SK-N-SH (cell line): Measurements from ENCODE around the gene CDH7. TPM values are rescaled to one million over a fixed set of nuclear protein-coding genes. Genes with fewer than 3 reads are reported as not detected.

Experiments used
- CTCF ChIA-PET: fragments of 300-600, 350-600 bp; formaldehyde crosslinking; extraction: SDS; loops from one replicate; lab custom pipeline; 2021; lab: Yijun Ruan, JAX
- POLR2A ChIA-PET: fragments of 350-600 bp; sonication (Branson Sonifier 250); formaldehyde crosslinking; extraction: SDS; loops from one replicate; lab custom pipeline; 2020; ENCODE audit warnings: antibody characterized with exemption, inconsistent platforms; lab: Yijun Ruan, JAX
- DNase-seq: peaks from one replicate; pipeline ENCODE4 v3.0.0; 2012
- H2AFZ ChIP-seq: fragments of 200-600 bp; sonication (generic); 2 replicates; pipeline ENCODE4 v1.8.1; 2016; ENCODE audit warnings: antibody characterized with exemption, mild to moderate bottlenecking, low read depth
- H3F3A ChIP-seq: fragments of 200-600 bp; sonication (generic); replicated peaks from 2 replicates; pipeline ENCODE3; 2016; ENCODE audit warnings: antibody characterized with exemption, mild to moderate bottlenecking; ENCODE audit not compliant: insufficient read depth
- H3K27ac ChIP-seq, 2 experiments: fragments of 200-500 bp in 1 of 2; fragments of 200-600 bp in 1 of 2; sonication (Bioruptor generic) in 1 of 2; sonication (generic), shearing (Covaris generic) in 1 of 2; 2 replicates each; pipeline versions ENCODE4 v1.5.1 to v1.6.1; 2014 to 2016; ENCODE audit warnings: low read depth in 2 of 2, inconsistent platforms in 1 of 2, low read length in 1 of 2, mild to moderate bottlenecking in 1 of 2, mixed read lengths in 1 of 2
- H3K27me3 ChIP-seq: fragments of 200-600 bp; sonication (generic), shearing (Covaris generic); 2 replicates; pipeline ENCODE4 v1.6.1; 2016; ENCODE audit warnings: mixed run types; ENCODE audit not compliant: insufficient read depth
- H3K36me3 ChIP-seq, 2 experiments: fragments of 200-500 bp in 1 of 2; fragments of 200-600 bp in 1 of 2; sonication (Bioruptor generic) in 1 of 2; sonication (generic) in 1 of 2; replicated peaks in 1 of 2; 2 replicates each; pipeline versions ENCODE3 to v1.5.1; 2014 to 2016; ENCODE audit warnings: low read length in 1 of 2, mild to moderate bottlenecking in 1 of 2; ENCODE audit not compliant: insufficient read depth in 2 of 2, control insufficient read depth in 1 of 2
- H3K4me1 ChIP-seq, 2 experiments: fragments of 200-500 bp in 1 of 2; fragments of 200-600 bp in 1 of 2; sonication (Bioruptor generic) in 1 of 2; sonication (generic), shearing (Covaris generic) in 1 of 2; 2 replicates each; pipeline versions ENCODE4 v1.5.1 to v1.6.1; 2014 to 2016; ENCODE audit warnings: low read depth in 1 of 2, low read length in 1 of 2, mixed run types in 1 of 2; ENCODE audit not compliant: insufficient read depth in 2 of 2, control insufficient read depth in 1 of 2
- H3K4me2 ChIP-seq: fragments of 200-600 bp; sonication (generic), shearing (Covaris generic); 2 replicates; pipeline ENCODE4 v1.6.1; 2017; ENCODE audit warnings: mixed run types
- H3K4me3 ChIP-seq, 2 experiments: fragments of 200-500 bp in 1 of 2; fragments of 200-600 bp in 1 of 2; sonication (Bioruptor generic) in 1 of 2; sonication (generic), shearing (Covaris generic) in 1 of 2; 2 replicates each; pipeline versions ENCODE4 v1.5.1 to v1.8.1; 2014 to 2016; ENCODE audit warnings: low read depth in 2 of 2, inconsistent platforms in 1 of 2, low read length in 1 of 2, mild to moderate bottlenecking in 1 of 2, mixed read lengths in 1 of 2, moderate library complexity in 1 of 2
- H3K79me2 ChIP-seq: fragments of 200-600 bp; sonication (generic); 2 replicates; pipeline ENCODE4 v1.8.1; 2017; ENCODE audit warnings: mild to moderate bottlenecking; ENCODE audit not compliant: insufficient read depth
- H3K9ac ChIP-seq: fragments of 200-600 bp; sonication (generic); 2 replicates; pipeline ENCODE4 v1.6.1; 2017; ENCODE audit warnings: mixed run types
- H3K9me2 ChIP-seq: fragments of 200-600 bp; sonication (generic); 2 replicates; pipeline ENCODE4 v1.6.1; 2017; ENCODE audit warnings: mixed run types
- H3K9me3 ChIP-seq: fragments of 200-600 bp; sonication (generic); 2 replicates; pipeline ENCODE4 v1.6.1; 2017; ENCODE audit warnings: mixed run types, mild to moderate bottlenecking, moderate library complexity
- H4K20me1 ChIP-seq: fragments of 200-600 bp; sonication (generic); 2 replicates; pipeline ENCODE4 v1.6.1; 2017; ENCODE audit warnings: mild to moderate bottlenecking, mixed run types; ENCODE audit not compliant: insufficient read depth
- CHD2 ChIP-seq: fragments of 150-350 bp; IDR thresholded peaks from 2 replicates; pipeline ENCODE4 v1.6.1; 2018; ENCODE audit warnings: low read length; ENCODE audit not compliant: partially characterized antibody
- EZH2phosphoT487 ChIP-seq: fragments of 200-600 bp; sonication (generic); IDR thresholded peaks from 2 replicates; pipeline ENCODE4 v1.6.1; 2017; ENCODE audit warnings: low read depth, mixed run types, mild to moderate bottlenecking, antibody characterized with exemption, moderate library complexity, borderline replicate concordance
- JUND ChIP-seq: IDR thresholded peaks from 2 replicates; pipeline ENCODE4 v1.4.0; 2012
- MEF2A ChIP-seq: IDR thresholded peaks from 2 replicates; pipeline ENCODE4 v1.4.0; 2012; ENCODE audit warnings: low read depth, borderline replicate concordance
- NFIC ChIP-seq: IDR thresholded peaks from 2 replicates; pipeline ENCODE4 v1.4.0; 2012; ENCODE audit warnings: borderline replicate concordance
- NRF1 ChIP-seq: IDR thresholded peaks from 2 replicates; pipeline ENCODE4 v1.6.1; 2012; ENCODE audit warnings: low read depth, mild to moderate bottlenecking, low read length
- PBX3 ChIP-seq: IDR thresholded peaks from 2 replicates; pipeline ENCODE4; 2012
- POLR2AphosphoS5 ChIP-seq: IDR thresholded peaks from 2 replicates; pipeline ENCODE4 v1.6.1; 2012; ENCODE audit warnings: low read depth, low read length
- RAD21 ChIP-seq: IDR thresholded peaks from 2 replicates; pipeline ENCODE4 v1.6.1; 2012; ENCODE audit warnings: mild to moderate bottlenecking, low read length
- REST ChIP-seq: IDR thresholded peaks from 2 replicates; pipeline ENCODE4 v1.6.1; 2012; ENCODE audit warnings: mild to moderate bottlenecking, low read depth, low read length, moderate library complexity
- RFX5 ChIP-seq: IDR thresholded peaks from 2 replicates; pipeline ENCODE4 v1.6.1; 2012; ENCODE audit warnings: mild to moderate bottlenecking, improper control_type of control experiment, low read length
- SMC3 ChIP-seq: IDR thresholded peaks from 2 replicates; pipeline ENCODE4 v1.6.1; 2012; ENCODE audit warnings: low read depth, low read length, improper control_type of control experiment
- TAF1 ChIP-seq: IDR thresholded peaks from 2 replicates; pipeline ENCODE4 v1.6.1; 2012; ENCODE audit warnings: low read depth, mild to moderate bottlenecking, low read length, moderate library complexity, borderline replicate concordance
- TEAD4 ChIP-seq: IDR thresholded peaks from 2 replicates; pipeline ENCODE4 v1.4.0; 2012; ENCODE audit warnings: mild to moderate bottlenecking, borderline replicate concordance; ENCODE audit not compliant: insufficient read depth
- USF1 ChIP-seq: IDR thresholded peaks from 2 replicates; pipeline ENCODE4 v1.4.0; 2012; ENCODE audit warnings: low read depth, borderline replicate concordance
- YY1 ChIP-seq: IDR thresholded peaks from 2 replicates; pipeline ENCODE4 v1.4.0; 2012; ENCODE audit warnings: low read depth, mild to moderate bottlenecking
- WGBS: methylation state at CpG from one replicate; pipeline ENCODE4 v1.1.6; 2017; ENCODE audit warnings: low lambda C conversion rate; 5-methylcytosine and 5-hydroxymethylcytosine counted together
- polyA plus RNA-seq, 3 experiments: library from polyadenylated mRNA; depleted of rRNA; stranded (reverse); fragments of >200 nt; gene quantifications; 2 replicates each; pipeline ENCODE4 v1.2.3, GENCODE V29; 2012

Gene CDH7
- polyA plus RNA-seq, 1 of the 3 experiments (the other 2 are of a cell fraction) = not detected

GRCh38 chr18:65706646-65707045, 44.2 kb upstream of the CDH7 start:
- Histone ChIP-seq H3K27ac (no peak overlapping the region), H3K4me3 (no peak overlapping the region)
- no CpG with 5 or more reads among the region's 1 CpG for WGBS
- TF ChIP-seq POLR2AphosphoS5 (no peak), YY1 (no peak), CHD2 (no peak), RAD21 (no peak), EZH2phosphoT487 (no peak), SMC3 (no peak), USF1 (no peak), TEAD4 (no peak), REST (no peak)
- TF ChIP-seq, all 33 proteins: peak for 0
- Histone ChIP-seq H3K9ac (no peak overlapping the region), H2AFZ (no peak overlapping the region), H3K27me3 (no peaks in the 10 kb centered on the region), H3K4me2 (no peak overlapping the region), H3F3A (no peaks in the 10 kb centered on the region), H3K4me1 (no peaks in the 10 kb centered on the region), H3K9me3 (no peaks in the 10 kb centered on the region), H3K36me3 (no peaks in the 10 kb centered on the region), H3K79me2 (no peaks in the 10 kb centered on the region), H3K9me2 (no peaks in the 10 kb centered on the region), H4K20me1 (no peaks in the 10 kb centered on the region)
- ChIA-PET CTCF (no interaction called here), POLR2A (no interaction called here)
- DNase-seq = no peak

GRCh38 chr18:65711493-65711892, 39.3 kb upstream of the CDH7 start:
- TF ChIP-seq NFIC = no peak
- TF ChIP-seq JUND = no peak
- no peak for TF ChIP-seq RFX5
- no peak for TF ChIP-seq PBX3
- TF ChIP-seq MEF2A = no peak
- TF ChIP-seq TAF1 = no peak
- no peak for TF ChIP-seq YY1
- TF ChIP-seq USF1 = no peak
- TF ChIP-seq EZH2phosphoT487 = no peak
- TF ChIP-seq NRF1 = no peak
- no peak for TF ChIP-seq SMC3
- TF ChIP-seq CHD2 = no peak
- TF ChIP-seq, all 33 proteins: peak for 0
- 21% methylated on average over 1 of the region's 1 CpG for WGBS
- H3K9me3 ChIP-seq = no peaks in the 10 kb centered on the region
- H3K4me3 ChIP-seq = no peak overlapping the region
- no peaks in the 10 kb centered on the region for H4K20me1 ChIP-seq
- no peak overlapping the region for H3K27ac ChIP-seq
- no peak overlapping the region for H2AFZ ChIP-seq
- no peaks in the 10 kb centered on the region for H3K36me3 ChIP-seq
- no peak for DNase-seq
- POLR2A ChIA-PET = no interaction called here
- CTCF ChIA-PET = no interaction called here
- H3K4me1 ChIP-seq = no peaks in the 10 kb centered on the region
- no peaks in the 10 kb centered on the region for H3K79me2 ChIP-seq
- no peaks in the 10 kb centered on the region for H3F3A ChIP-seq
- no peaks in the 10 kb centered on the region for H3K9me2 ChIP-seq
- no peak overlapping the region for H3K9ac ChIP-seq
- no peaks in the 10 kb centered on the region for H3K27me3 ChIP-seq
- H3K4me2 ChIP-seq = no peak overlapping the region
